ENCODE data around the gene ZNF593. TPM values are rescaled to one million over a fixed set of nuclear protein-coding genes. Genes with fewer than 3 reads are reported as not detected.

Gene ZNF593
- total and polyA plus RNA-seq, 2 of the 13 experiments (the other 11 are each of a cell fraction or from before 2014, with no cell fraction given), result 37.3 to 55.8 TPM

- FAIRE-seq (no peak), DNase-seq (ENCODE audit: low spot score) (no peak), ATAC-seq (peak; percentile 8; the same call in 1 of the 3 replicates)
- no peak overlapping the region for H3K9ac ChIP-seq (ENCODE audit: insufficient read depth, low read depth, low read length)
- in situ Hi-C loops (cut with HindIII; ENCODE audit: extremely low pct_ligation_motif_present, low pct_unique_long_range_greater_than_20kb), result loop anchor here (10.0 kb wide), 1 partner anchor 266 kb away; no protein-coding TSS in a partner anchor
- no peak for TF ChIP-seq ZNF704 (CRISPR knock-in tag; IDR thresholded peaks at IDR 0.05; ENCODE audit: borderline replicate concordance)
- TF ChIP-seq CAMTA2 (CRISPR knock-in tag; IDR thresholded peaks at IDR 0.05; ENCODE audit: borderline replicate concordance), result no peak
- no peak for TF ChIP-seq JARID2 (CRISPR knock-in tag; IDR thresholded peaks at IDR 0.05; ENCODE audit: insufficient replicate concordance)
- TF ChIP-seq SOX5 (CRISPR knock-in tag; IDR thresholded peaks at IDR 0.05; ENCODE audit: borderline replicate concordance), result no peak
- 0 out of 2 replicates have a peak, but pooled peaks have one; percentile 2 for TF ChIP-seq ZNF703 (CRISPR knock-in tag; IDR thresholded peaks at IDR 0.05; ENCODE audit: borderline replicate concordance)
- no peak for TF ChIP-seq SNAPC5 (CRISPR knock-in tag; IDR thresholded peaks at IDR 0.05; ENCODE audit: borderline replicate concordance)
- no peak for TF ChIP-seq RFX3 (CRISPR knock-in tag; IDR thresholded peaks at IDR 0.05)
- no peak for TF ChIP-seq ASH2L (IDR thresholded peaks at IDR 0.05; ENCODE audit: insufficient read length, low read depth, low read length)
- TF ChIP-seq SMYD3 (CRISPR knock-in tag; IDR thresholded peaks at IDR 0.05), result no peak
- H3K79me2 ChIP-seq (ENCODE audit: insufficient read depth, low read length), result no peaks in the 10 kb centered on the region
- no peaks in the 10 kb centered on the region for H3K36me3 ChIP-seq (replicated peaks in 1 of 2; ENCODE audit: control insufficient read depth in 1 of 2, insufficient read depth in 2 of 2, low read length in 2 of 2)
- peaks cover 13 to 74% of the 10 kb centered on the region in 2 experiments; a peak in 4 of 5 replicates for H3K27me3 ChIP-seq (ENCODE audit: control insufficient read depth in 1 of 2, insufficient read depth in 2 of 2, low read length in 2 of 2)
- no TSS peak for BruUV-seq (replicated peaks)
- ChIA-PET POLR2A (no interaction called here), CTCF (ENCODE audit: low intra/inter-chr PET ratio, low total read pairs) (no interaction called here)
- H2AFZ ChIP-seq (ENCODE audit: low read length), result no peak overlapping the region
- H3K4me1 ChIP-seq (ENCODE audit: insufficient read depth, low read length), result peaks cover 43% of the 10 kb centered on the region
- peak overlapping the region in 2 of 3 experiments; percentile 45 to 76; a peak in 3 of 6 replicates for H3K4me3 ChIP-seq (replicated peaks in 1 of 3; ENCODE audit: insufficient read depth in 1 of 3, low read depth in 2 of 3, low read length in 3 of 3)
- intact Hi-C loops (cut with micrococcal nuclease; ENCODE audit: unreplicated experiment), result loop anchor here (5.0 kb wide), 2 partner anchors 48 to 123 kb away; partner anchors contain the start of gene PDIK1L
- H3K27ac ChIP-seq (ENCODE audit: extremely low read length, insufficient read depth, low read length), result no peak overlapping the region
- H3K9me3 ChIP-seq (ENCODE audit: low read length), result no peaks in the 10 kb centered on the region
- WGBS (ENCODE audit: low lambda C conversion rate), result 31% methylated on average over 5 of the region's 18 CpGs
- peak overlapping the region; percentile 78 for H3K4me2 ChIP-seq (ENCODE audit: low read depth, low read length)
- H4K20me1 ChIP-seq (ENCODE audit: insufficient read depth, low read length), result no peaks in the 10 kb centered on the region
These were observed 8.9 kb upstream of the ZNF593 start for GRCh38 chr1:26160527-26161414.
